ENCODE data around the gene RHBDD3. TPM values are rescaled to one million over a fixed set of nuclear protein-coding genes. Genes with fewer than 3 reads are reported as not detected.

RHBDD3 gene
- total and polyA plus RNA-seq, 2 of the 4 experiments (the other 2 are of a cell fraction): 5.7 to 21.5 TPM

DNA sequence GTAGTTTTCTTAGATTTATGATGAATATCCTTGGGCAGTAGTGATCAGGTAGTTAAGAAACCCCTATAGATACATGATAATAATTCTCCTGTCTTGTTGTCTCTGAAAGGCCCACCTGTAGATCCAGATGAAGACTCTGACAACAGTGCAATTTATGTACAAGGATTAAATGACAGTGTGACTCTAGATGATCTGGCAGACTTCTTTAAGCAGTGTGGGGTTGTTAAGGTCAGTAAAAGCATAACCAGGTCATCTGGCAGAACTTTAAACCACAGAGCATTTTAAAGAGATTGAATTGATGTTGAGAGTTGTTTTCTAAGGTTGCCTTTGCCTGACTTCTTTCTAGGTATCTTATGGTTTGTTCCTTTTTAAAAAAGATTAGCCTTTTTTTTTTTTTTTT lies 24.6 kb upstream of the RHBDD3 start:
- TF ChIP-seq CHD1 (IDR thresholded peaks at IDR 0.05; ENCODE audit: low read depth, low read length) (no peak), CEBPB (IDR thresholded peaks at IDR 0.05; ENCODE audit: low read depth, low read length) (no peak), POLR2A (IDR thresholded peaks at IDR 0.05; ENCODE audit: low read depth, low read length) (no peak), MXI1 (IDR thresholded peaks at IDR 0.05; ENCODE audit: borderline replicate concordance, low read depth, low read length) (no peak), RAD21 (IDR thresholded peaks at IDR 0.05; ENCODE audit: low read length) (no peak), USF2 (IDR thresholded peaks at IDR 0.05; ENCODE audit: low read depth, low read length) (no peak), NFE2L2 (IDR thresholded peaks at IDR 0.05; ENCODE audit: low read depth, low read length) (no peak), SMC3 (IDR thresholded peaks at IDR 0.05; ENCODE audit: low read depth, low read length) (no peak), CTCF (conservative IDR thresholded peaks at IDR 0.05; ENCODE audit: low read depth, low read length) (no peak), MAZ (IDR thresholded peaks at IDR 0.05; ENCODE audit: borderline replicate concordance, low read depth, low read length) (no peak), FOS (IDR thresholded peaks at IDR 0.05; ENCODE audit: low read depth, low read length) (no peak), ELK1 (IDR thresholded peaks at IDR 0.05; ENCODE audit: borderline replicate concordance, low read depth, low read length) (no peak), MAFK (IDR thresholded peaks at IDR 0.05; ENCODE audit: low read depth, low read length) (no peak), BHLHE40 (IDR thresholded peaks at IDR 0.05; ENCODE audit: low read depth, low read length) (no peak), RFX5 (IDR thresholded peaks at IDR 0.05; ENCODE audit: low read depth, low read length) (no peak), RCOR1 (IDR thresholded peaks at IDR 0.05; ENCODE audit: insufficient replicate concordance, low read length) (no peak)
- no peak overlapping the region for H4K91ac ChIP-seq (ENCODE audit: insufficient read depth, low read depth, low read length)
- H2AK5ac ChIP-seq (ENCODE audit: low read depth, low read length): no peak overlapping the region
- H4K20me1 ChIP-seq (ENCODE audit: insufficient read depth, low read length): peaks cover 58% of the 10 kb centered on the region
- H2BK15ac ChIP-seq (ENCODE audit: low read depth, low read length): no peak overlapping the region
- H3K4me3 ChIP-seq (ENCODE audit: insufficient read depth, low read depth, low read length): no peak overlapping the region
- no peak overlapping the region for H3K4ac ChIP-seq (ENCODE audit: low read depth, low read length)
- H3K14ac ChIP-seq (replicated peaks; ENCODE audit: low read depth, low read length): no peak overlapping the region
- no peak overlapping the region for H3K56ac ChIP-seq (ENCODE audit: extremely low read depth, insufficient read depth, low read length)
- H3K4me1 ChIP-seq (ENCODE audit: control insufficient read depth, insufficient read depth, low read length): no peaks in the 10 kb centered on the region
- H3K27me3 ChIP-seq (ENCODE audit: control insufficient read depth, insufficient read depth, low read length): no peaks in the 10 kb centered on the region
- no peak overlapping the region for H2AK9ac ChIP-seq (replicated peaks; ENCODE audit: low read depth, low read length, poor library complexity)
- no peak overlapping the region for H3K9ac ChIP-seq (ENCODE audit: low read depth, low read length)
- no peak overlapping the region for H3K27ac ChIP-seq (ENCODE audit: insufficient read depth, low read length)
- no peak overlapping the region for H2BK5ac ChIP-seq (ENCODE audit: low read depth, low read length, poor library complexity, severe bottlenecking)
- no TSS peak for BruUV-seq (replicated peaks)
- CTCF ChIA-PET: no interaction called here
- H3K4me2 ChIP-seq (ENCODE audit: low read depth, low read length): no peak overlapping the region
- H4K8ac ChIP-seq (ENCODE audit: low read depth in 2 of 2, low read length in 2 of 2): no peak overlapping the region
- H4K5ac ChIP-seq (ENCODE audit: low read depth, low read length): no peak overlapping the region
- H3K18ac ChIP-seq (ENCODE audit: low read depth, low read length): no peak overlapping the region
- POLR2A ChIA-PET (ENCODE audit: unreplicated experiment): no interaction called here
- dilution Hi-C loops (cut with HindIII; ENCODE audit: low sequenced_read_pairs, unreplicated experiment) (no loop called here), in situ Hi-C loops (cut with MboI; ENCODE audit: low sequenced_read_pairs) (no loop called here), intact Hi-C loops (cut with micrococcal nuclease) (no loop called here)
- H2BK20ac ChIP-seq (ENCODE audit: low read depth, low read length): no peak overlapping the region
- no peaks in the 10 kb centered on the region for H3K9me3 ChIP-seq (ENCODE audit: control insufficient read depth, insufficient read depth, low read length)
- no peaks in the 10 kb centered on the region; the same call in 1 of the 2 replicates for H3K9me1 ChIP-seq (ENCODE audit: insufficient read depth, low read length)
- DNase-seq: no peak
- no peak overlapping the region for H2AFZ ChIP-seq (replicated peaks; ENCODE audit: low read length, poor library complexity)
- ATAC-seq (ENCODE audit: low read depth): no peak
- no peak overlapping the region for H2BK120ac ChIP-seq (ENCODE audit: low read depth, low read length)
- peaks cover 66% of the 10 kb centered on the region for H3K36me3 ChIP-seq (ENCODE audit: control insufficient read depth, insufficient read depth, low read length)
- H3K23ac ChIP-seq (ENCODE audit: low read depth, low read length): no peak overlapping the region
- peaks cover 53 to 55% of the 10 kb centered on the region in 2 experiments for H3K79me1 ChIP-seq (ENCODE audit: low read depth in 1 of 2, low read length in 2 of 2)

Data from IMR-90 (cell line).